ENCODE results near the gene TPRA1. TPM values are rescaled to one million over a fixed set of nuclear protein-coding genes. Genes with fewer than 3 reads are reported as not detected.
A peak's percentile ranks its signal among the peaks of the same experiment; 100 is the strongest.

TPRA1 gene
- total and polyA plus RNA-seq, 9 of the 15 experiments (the other 6 are each of a cell fraction or from before 2014, with no cell fraction given) = 0.66 to 21.5 (median 11.1) TPM

GRCh38 chr3:127574880-127575878 lies 15.4 kb downstream of the TPRA1 start:
- no peaks in the 10 kb centered on the region; the same call in 2 of the 3 replicates for H3K79me2 ChIP-seq (ENCODE audit: control insufficient read depth, insufficient read depth, low read length)
- peaks cover 37% of the 10 kb centered on the region for H3K36me3 ChIP-seq (ENCODE audit: control insufficient read depth, insufficient read depth, low read length)
- in situ Hi-C loops (cut with MboI) (no loop called here), intact Hi-C loops (cut with micrococcal nuclease) (loop anchor here (10.0 kb wide), 1 partner anchor 390 kb away; no protein-coding TSS in a partner anchor)
- H3K4me3 ChIP-seq = no peak overlapping the region
- H3K4me2 ChIP-seq (ENCODE audit: insufficient read depth, low read length) = no peak overlapping the region
- 30% methylated on average over 27 of the region's 46 CpGs for WGBS (ENCODE audit: insufficient coverage, low coverage, missing lambda C conversion rate)
- peak; percentile 90 for FAIRE-seq
- H2AFZ ChIP-seq (ENCODE audit: low read depth, low read length) = no peak overlapping the region
- BruUV-seq (replicated peaks) = no TSS peak
- peaks cover 5% of the 10 kb centered on the region for H3K9me1 ChIP-seq (ENCODE audit: control insufficient read depth, insufficient read depth, low read length)
- H3K9me3 ChIP-seq (replicated peaks; ENCODE audit: control insufficient read depth, insufficient read depth, low read depth, low read length) = no peaks in the 10 kb centered on the region; the same call in 1 of the 2 replicates
- no peaks in the 10 kb centered on the region for H3K27me3 ChIP-seq (ENCODE audit: control insufficient read depth in 2 of 2, insufficient read depth in 2 of 2, low read length in 2 of 2)
- 0 out of 4 replicates have a peak overlapping the region, but pooled peaks of 1 of the 2 experiments have one; percentile 1 for H3K9ac ChIP-seq (ENCODE audit: insufficient read depth in 1 of 2, low read depth in 2 of 2, low read length in 2 of 2)
- ATAC-seq = peak; percentile 98
- DNase-seq (ENCODE audit: extremely low read depth in 1 of 4, low spot score in 3 of 4) = peak; percentile 84 to 90 (median 87)
- peaks cover 0 to 35% of the 10 kb centered on the region in 2 experiments; a peak in 3 of 5 replicates for H3K4me1 ChIP-seq (replicated peaks in 1 of 2; ENCODE audit: control insufficient read depth in 2 of 2, insufficient read depth in 2 of 2, low read length in 2 of 2)
- CTCF ChIA-PET (ENCODE audit: low intra/inter-chr PET ratio) = interaction anchor here (0.5 to 1.2 kb wide), 2 partner anchors 254 to 396 kb away, joined by 3 to 5 read pairs; no protein-coding TSS in a partner anchor
- H4K20me1 ChIP-seq (replicated peaks; ENCODE audit: control insufficient read depth, insufficient read depth, low read length) = peaks cover 8% of the 10 kb centered on the region
- H3K27ac ChIP-seq (ENCODE audit: extremely low read depth, low read depth, low read length) = no peak overlapping the region
- POLR2A ChIA-PET = interaction anchor here (0.6 to 1.7 kb wide), 4 partner anchors 8 to 847 kb away, joined by 3 to 9 read pairs (median 3); no protein-coding TSS in a partner anchor
- no peak for TF ChIP-seq ATF1 (CRISPR knock-in tag; IDR thresholded peaks at IDR 0.05)
- TF ChIP-seq ATF1 (tag; IDR thresholded peaks at IDR 0.05) = 0 out of 2 replicates have a peak, but pooled peaks have one; percentile 12
- peak; percentile 39; the same call in 1 of the 2 replicates for TF ChIP-seq JUND (IDR thresholded peaks at IDR 0.05; ENCODE audit: borderline replicate concordance, low read depth, low read length)
- no peak for TF ChIP-seq JUND (tag; IDR thresholded peaks at IDR 0.05; ENCODE audit: borderline replicate concordance, low read depth, low read length)
- TF ChIP-seq ZNF124 (CRISPR knock-in tag; IDR thresholded peaks at IDR 0.05) = no peak
- TF ChIP-seq TCF7L2 (IDR thresholded peaks at IDR 0.05; ENCODE audit: low read depth, low read length) = no peak
- TF ChIP-seq FOSL1 (tag; conservative IDR thresholded peaks at IDR 0.05) = no peak
- no peak for TF ChIP-seq U2AF2 (optimal IDR thresholded peaks at IDR 0.05; ENCODE audit: low read depth, low read length)
- no peak for TF ChIP-seq MEF2A (IDR thresholded peaks at IDR 0.05; ENCODE audit: control insufficient read depth, low read depth, low read length)
- TF ChIP-seq ESRRA (IDR thresholded peaks at IDR 0.05; ENCODE audit: borderline replicate concordance, low read depth) = no peak
- peak; percentile 68 to 75 for TF ChIP-seq RAD21 (CRISPR knock-in tag; conservative IDR thresholded peaks at IDR 0.05 in 1 of 2, IDR thresholded peaks at IDR 0.05 in 1 of 2)
- TF ChIP-seq TFAP4 (CRISPR knock-in tag; IDR thresholded peaks at IDR 0.05; ENCODE audit: borderline replicate concordance) = peak; percentile 50; the same call in 1 of the 2 replicates
- TF ChIP-seq ZC3H4 (CRISPR knock-in tag; IDR thresholded peaks at IDR 0.05; ENCODE audit: borderline replicate concordance) = no peak
- TF ChIP-seq CREB3L1 (IDR thresholded peaks at IDR 0.05; ENCODE audit: borderline replicate concordance, low read depth) = peak; percentile 74; the same call in 1 of the 2 replicates
- TF ChIP-seq CBX5 (IDR thresholded peaks at IDR 0.05; ENCODE audit: borderline replicate concordance, low read depth) = no peak
- no peak for TF ChIP-seq XRCC3 (IDR thresholded peaks at IDR 0.05)
- peak; percentile 35; the same call in 1 of the 2 replicates for TF ChIP-seq CTBP1 (IDR thresholded peaks at IDR 0.05; ENCODE audit: borderline replicate concordance)
- TF ChIP-seq PRPF4 (IDR thresholded peaks at IDR 0.05; ENCODE audit: insufficient read depth, low read depth, low read length, poor library complexity, severe bottlenecking) = no peak
- no peak for TF ChIP-seq MEF2D (tag; conservative IDR thresholded peaks at IDR 0.05; ENCODE audit: low read depth)
